ENCODE measurements around the gene FANK1. TPM values are rescaled to one million over a fixed set of nuclear protein-coding genes. Genes with fewer than 3 reads are reported as not detected.
"Not testable (repeated sequence)": the region's sequence is repeated elsewhere in the genome, so short reads cannot be mapped to it uniquely, and the experiment has no call there.

Gene FANK1
- total RNA-seq, 1 donor: 8.3 TPM

DNA sequence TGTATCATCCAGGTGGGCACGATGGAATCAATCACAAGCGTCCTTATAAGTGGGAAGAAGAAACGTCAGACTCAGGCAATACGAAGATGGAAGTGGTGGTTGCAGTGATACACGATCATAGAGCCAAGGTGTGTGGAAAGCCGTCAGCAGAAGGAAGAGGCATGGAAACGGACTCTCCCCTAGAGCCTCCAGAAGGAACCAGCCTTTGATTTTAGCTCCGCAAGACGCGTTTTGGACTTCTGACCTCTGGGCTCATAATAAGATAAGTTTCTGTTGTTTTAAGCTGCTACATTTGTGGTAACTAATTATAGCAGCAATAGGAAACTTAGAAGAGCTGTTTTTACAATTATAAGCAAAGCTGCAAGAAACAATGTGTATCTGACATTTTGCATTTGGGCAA is 14.8 kb downstream of the FANK1 start:
- TF ChIP-seq, protein P1, sequence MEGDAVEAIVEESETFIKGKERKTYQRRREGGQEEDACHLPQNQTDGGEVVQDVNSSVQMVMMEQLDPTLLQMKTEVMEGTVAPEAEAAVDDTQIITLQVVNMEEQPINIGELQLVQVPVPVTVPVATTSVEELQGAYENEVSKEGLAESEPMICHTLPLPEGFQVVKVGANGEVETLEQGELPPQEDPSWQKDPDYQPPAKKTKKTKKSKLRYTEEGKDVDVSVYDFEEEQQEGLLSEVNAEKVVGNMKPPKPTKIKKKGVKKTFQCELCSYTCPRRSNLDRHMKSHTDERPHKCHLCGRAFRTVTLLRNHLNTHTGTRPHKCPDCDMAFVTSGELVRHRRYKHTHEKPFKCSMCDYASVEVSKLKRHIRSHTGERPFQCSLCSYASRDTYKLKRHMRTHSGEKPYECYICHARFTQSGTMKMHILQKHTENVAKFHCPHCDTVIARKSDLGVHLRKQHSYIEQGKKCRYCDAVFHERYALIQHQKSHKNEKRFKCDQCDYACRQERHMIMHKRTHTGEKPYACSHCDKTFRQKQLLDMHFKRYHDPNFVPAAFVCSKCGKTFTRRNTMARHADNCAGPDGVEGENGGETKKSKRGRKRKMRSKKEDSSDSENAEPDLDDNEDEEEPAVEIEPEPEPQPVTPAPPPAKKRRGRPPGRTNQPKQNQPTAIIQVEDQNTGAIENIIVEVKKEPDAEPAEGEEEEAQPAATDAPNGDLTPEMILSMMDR (IDR thresholded peaks at IDR 0.05; ENCODE audit: extremely low read depth, low read depth, low read length): no peak
- Histone ChIP-seq H3K27ac (ENCODE audit: low read depth, low read length) (no peak overlapping the region), H2AFZ (ENCODE audit: low read length) (no peak overlapping the region), H3K36me3 (ENCODE audit: insufficient read depth, low read length) (no peaks in the 10 kb centered on the region), H3K4me3 (ENCODE audit: insufficient read depth, low read length) (no peak overlapping the region), H4K20me1 (ENCODE audit: insufficient read depth, low read length) (no peaks in the 10 kb centered on the region), H3K9me3 (ENCODE audit: low read depth, low read length) (no peaks in the 10 kb centered on the region), H3K4me2 (ENCODE audit: insufficient read depth, low read length) (no peak overlapping the region), H3K79me2 (ENCODE audit: insufficient read depth, low read length) (no peaks in the 10 kb centered on the region), H3K27me3 (ENCODE audit: insufficient read depth, low read length) (no peaks in the 10 kb centered on the region), H3K4me1 (ENCODE audit: insufficient read depth, low read length) (peaks cover 5% of the 10 kb centered on the region)
- DNase-seq (ENCODE audit: insufficient read length, low spot score, missing footprints): no peak

GRCh38 chr10:125911990-125912389 is 15.6 kb downstream of the FANK1 start:
- Histone ChIP-seq H3K9me3 (ENCODE audit: low read depth, low read length) (no peaks in the 10 kb centered on the region), H3K27me3 (ENCODE audit: insufficient read depth, low read length) (no peaks in the 10 kb centered on the region), H4K20me1 (ENCODE audit: insufficient read depth, low read length) (no peaks in the 10 kb centered on the region), H2AFZ (ENCODE audit: low read length) (no peak overlapping the region), H3K36me3 (ENCODE audit: insufficient read depth, low read length) (no peaks in the 10 kb centered on the region), H3K79me2 (ENCODE audit: insufficient read depth, low read length) (no peaks in the 10 kb centered on the region), H3K4me3 (ENCODE audit: insufficient read depth, low read length) (no peak overlapping the region), H3K4me1 (ENCODE audit: insufficient read depth, low read length) (peaks cover 5% of the 10 kb centered on the region), H3K4me2 (ENCODE audit: insufficient read depth, low read length) (no peak overlapping the region), H3K27ac (ENCODE audit: low read depth, low read length) (no peak overlapping the region)
- no peak for DNase-seq (ENCODE audit: insufficient read length, low spot score, missing footprints)
- TF ChIP-seq, protein P1 (IDR thresholded peaks at IDR 0.05; ENCODE audit: extremely low read depth, low read depth, low read length): no peak

- H3K27ac ChIP-seq (ENCODE audit: low read depth, low read length); H3K4me2 ChIP-seq (ENCODE audit: insufficient read depth, low read length); H3K36me3 ChIP-seq (ENCODE audit: insufficient read depth, low read length); H3K27me3 ChIP-seq (ENCODE audit: insufficient read depth, low read length); H3K4me3 ChIP-seq (ENCODE audit: insufficient read depth, low read length); H4K20me1 ChIP-seq (ENCODE audit: insufficient read depth, low read length); H3K4me1 ChIP-seq (ENCODE audit: insufficient read depth, low read length); H3K9me3 ChIP-seq (ENCODE audit: low read depth, low read length); H2AFZ ChIP-seq (ENCODE audit: low read length); H3K79me2 ChIP-seq (ENCODE audit: insufficient read depth, low read length): not testable (repeated sequence)
- peak; percentile 31 for DNase-seq (ENCODE audit: insufficient read length, low spot score, missing footprints)
Measured at GRCh38 chr10:125913277-125913676, 16.9 kb downstream of the FANK1 start.

- TF ChIP-seq, protein P1 (IDR thresholded peaks at IDR 0.05; ENCODE audit: extremely low read depth, low read depth, low read length): no peak
- Histone ChIP-seq H4K20me1 (ENCODE audit: insufficient read depth, low read length) (no peaks in the 10 kb centered on the region), H3K79me2 (ENCODE audit: insufficient read depth, low read length) (no peaks in the 10 kb centered on the region), H3K4me2 (ENCODE audit: insufficient read depth, low read length) (no peak overlapping the region), H2AFZ (ENCODE audit: low read length) (no peak overlapping the region), H3K4me1 (ENCODE audit: insufficient read depth, low read length) (peaks cover 5% of the 10 kb centered on the region), H3K9me3 (ENCODE audit: low read depth, low read length) (no peaks in the 10 kb centered on the region), H3K4me3 (ENCODE audit: insufficient read depth, low read length) (no peak overlapping the region), H3K36me3 (ENCODE audit: insufficient read depth, low read length) (no peaks in the 10 kb centered on the region), H3K27me3 (ENCODE audit: insufficient read depth, low read length) (no peaks in the 10 kb centered on the region), H3K27ac (ENCODE audit: low read depth, low read length) (no peak overlapping the region)
- DNase-seq (ENCODE audit: insufficient read length, low spot score, missing footprints): no peak
Measured at GRCh38 chr10:125916977-125917376, 20.6 kb downstream of the FANK1 start.

DNA sequence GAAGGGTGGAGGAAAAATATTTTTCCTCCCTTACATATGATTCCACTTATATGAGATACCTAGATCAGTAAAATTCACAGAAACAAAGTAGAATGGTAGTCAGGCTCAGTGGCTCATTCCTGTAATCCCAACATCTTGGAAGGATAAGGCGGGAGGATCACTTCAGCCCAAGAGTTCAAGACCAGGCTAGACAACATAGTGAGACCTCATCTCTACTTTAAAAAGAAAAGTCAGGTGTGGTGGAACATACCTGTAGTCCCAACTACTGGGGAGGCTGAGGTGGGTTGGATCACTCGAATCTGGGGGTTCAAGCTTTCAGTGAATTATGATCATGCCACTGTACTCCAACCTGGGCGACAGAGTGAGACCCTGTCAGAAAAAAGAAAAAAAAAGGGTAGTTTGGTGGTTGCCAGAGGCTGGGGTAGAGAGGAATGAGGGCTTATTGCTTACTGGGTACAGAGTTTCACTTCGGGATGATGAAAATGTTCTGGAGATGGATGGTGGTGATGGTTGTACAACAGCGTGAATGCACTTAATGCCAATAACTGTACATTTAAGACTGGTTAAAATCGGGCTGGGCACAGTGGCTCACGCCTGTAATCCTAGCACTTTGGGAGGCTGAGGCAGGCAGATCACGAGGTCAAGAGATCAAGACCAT is 21.5 kb downstream of the FANK1 start:
- not testable (repeated sequence) for H3K27ac ChIP-seq (ENCODE audit: low read depth, low read length); H3K4me3 ChIP-seq (ENCODE audit: insufficient read depth, low read length); H4K20me1 ChIP-seq (ENCODE audit: insufficient read depth, low read length); DNase-seq (ENCODE audit: insufficient read length, low spot score, missing footprints); H2AFZ ChIP-seq (ENCODE audit: low read length); H3K4me2 ChIP-seq (ENCODE audit: insufficient read depth, low read length); H3K36me3 ChIP-seq (ENCODE audit: insufficient read depth, low read length); H3K4me1 ChIP-seq (ENCODE audit: insufficient read depth, low read length); H3K9me3 ChIP-seq (ENCODE audit: low read depth, low read length); H3K27me3 ChIP-seq (ENCODE audit: insufficient read depth, low read length); H3K79me2 ChIP-seq (ENCODE audit: insufficient read depth, low read length)

DNA sequence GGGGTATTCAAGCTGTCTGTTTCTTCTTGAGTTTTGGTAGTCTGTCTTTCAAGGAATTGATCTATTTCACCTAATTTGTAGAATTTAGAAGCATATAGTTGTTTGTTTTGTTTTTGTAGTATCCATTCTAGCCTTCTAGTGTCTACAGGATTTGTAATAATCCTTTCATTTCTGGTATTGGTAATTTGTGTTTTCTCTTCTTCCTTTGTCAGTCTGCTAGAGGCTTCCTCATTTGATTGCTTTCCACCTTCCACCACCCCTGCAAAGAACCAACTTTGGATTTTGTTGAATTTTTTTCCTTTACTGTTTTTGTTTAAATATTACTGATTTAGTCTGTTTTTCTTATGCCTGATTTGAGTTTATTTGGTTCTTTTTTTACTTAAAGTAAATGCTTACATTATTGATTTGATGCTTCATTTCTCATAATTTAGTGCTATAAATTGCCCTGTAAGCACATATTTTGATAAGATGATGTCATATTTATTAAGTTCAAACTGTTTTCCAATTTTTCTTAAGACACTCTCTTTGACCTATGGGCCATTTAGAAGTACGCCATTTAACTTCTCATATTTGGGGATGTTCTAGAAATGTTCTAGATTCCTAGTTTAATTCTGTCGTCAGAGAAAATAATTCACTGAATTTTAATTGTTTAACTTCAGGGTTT is 25.4 kb downstream of the FANK1 start:
- H3K27me3 ChIP-seq (ENCODE audit: insufficient read depth, low read length); H3K4me1 ChIP-seq (ENCODE audit: insufficient read depth, low read length); H3K4me3 ChIP-seq (ENCODE audit: insufficient read depth, low read length); DNase-seq (ENCODE audit: insufficient read length, low spot score, missing footprints); H3K4me2 ChIP-seq (ENCODE audit: insufficient read depth, low read length); H3K79me2 ChIP-seq (ENCODE audit: insufficient read depth, low read length); H4K20me1 ChIP-seq (ENCODE audit: insufficient read depth, low read length); H2AFZ ChIP-seq (ENCODE audit: low read length); H3K27ac ChIP-seq (ENCODE audit: low read depth, low read length); H3K36me3 ChIP-seq (ENCODE audit: insufficient read depth, low read length); H3K9me3 ChIP-seq (ENCODE audit: low read depth, low read length): not testable (repeated sequence)

All from osteoblast (primary cell).